Measurements from ENCODE around the gene SLC25A45.

The SLC25A45 gene, protein sequence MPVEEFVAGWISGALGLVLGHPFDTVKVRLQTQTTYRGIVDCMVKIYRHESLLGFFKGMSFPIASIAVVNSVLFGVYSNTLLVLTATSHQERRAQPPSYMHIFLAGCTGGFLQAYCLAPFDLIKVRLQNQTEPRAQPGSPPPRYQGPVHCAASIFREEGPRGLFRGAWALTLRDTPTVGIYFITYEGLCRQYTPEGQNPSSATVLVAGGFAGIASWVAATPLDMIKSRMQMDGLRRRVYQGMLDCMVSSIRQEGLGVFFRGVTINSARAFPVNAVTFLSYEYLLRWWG

DNA sequence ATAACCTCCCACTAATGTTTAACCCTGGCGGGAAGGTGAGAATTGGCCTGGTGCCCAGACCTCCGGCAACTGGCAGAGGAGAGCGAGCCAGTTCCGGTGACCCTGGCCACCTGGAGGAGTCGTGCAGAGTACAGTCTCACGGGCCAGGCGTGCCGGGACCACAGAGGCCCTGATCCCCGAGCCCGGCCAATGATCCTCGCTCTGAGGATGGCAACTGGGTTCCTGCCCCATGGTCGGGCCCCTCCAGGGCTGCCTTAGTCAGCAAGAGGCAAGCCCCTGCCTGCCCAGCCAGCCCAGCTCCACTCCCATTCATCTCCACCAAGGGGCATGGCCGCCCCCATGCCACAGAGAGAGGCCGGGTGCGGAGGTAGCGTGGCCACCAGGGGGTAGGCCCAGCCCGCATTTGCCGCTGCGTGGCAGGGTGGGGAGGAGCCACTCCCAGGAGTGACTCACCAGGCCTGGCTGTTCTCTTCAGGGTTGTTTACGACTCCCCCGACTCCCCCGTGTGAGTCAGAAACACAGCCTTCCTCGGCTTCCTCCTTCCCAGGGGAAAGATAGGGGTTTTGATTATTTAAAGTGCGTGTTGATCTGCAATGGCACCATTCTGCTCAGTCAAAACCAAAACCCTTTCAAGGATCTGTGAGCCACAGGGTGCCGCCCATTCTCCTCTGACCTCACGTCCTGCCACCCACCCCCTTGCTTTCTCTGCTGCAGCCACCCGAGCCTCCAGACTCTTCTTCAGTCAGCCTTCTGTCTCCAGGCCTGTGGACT, at the start of gene SLC25A45:
Gene SLC25A45 (minus strand): TSS at position 614 of the 771 bp plus-strand sequence. CDS start 695 bp downstream, outside the sequence.
- peak within 1 kb of the TSS; percentile 45 for H3K4me3 ChIP-seq (ENCODE audit: control insufficient read depth, low read depth, low read length)
- TF ChIP-seq, protein P1, sequence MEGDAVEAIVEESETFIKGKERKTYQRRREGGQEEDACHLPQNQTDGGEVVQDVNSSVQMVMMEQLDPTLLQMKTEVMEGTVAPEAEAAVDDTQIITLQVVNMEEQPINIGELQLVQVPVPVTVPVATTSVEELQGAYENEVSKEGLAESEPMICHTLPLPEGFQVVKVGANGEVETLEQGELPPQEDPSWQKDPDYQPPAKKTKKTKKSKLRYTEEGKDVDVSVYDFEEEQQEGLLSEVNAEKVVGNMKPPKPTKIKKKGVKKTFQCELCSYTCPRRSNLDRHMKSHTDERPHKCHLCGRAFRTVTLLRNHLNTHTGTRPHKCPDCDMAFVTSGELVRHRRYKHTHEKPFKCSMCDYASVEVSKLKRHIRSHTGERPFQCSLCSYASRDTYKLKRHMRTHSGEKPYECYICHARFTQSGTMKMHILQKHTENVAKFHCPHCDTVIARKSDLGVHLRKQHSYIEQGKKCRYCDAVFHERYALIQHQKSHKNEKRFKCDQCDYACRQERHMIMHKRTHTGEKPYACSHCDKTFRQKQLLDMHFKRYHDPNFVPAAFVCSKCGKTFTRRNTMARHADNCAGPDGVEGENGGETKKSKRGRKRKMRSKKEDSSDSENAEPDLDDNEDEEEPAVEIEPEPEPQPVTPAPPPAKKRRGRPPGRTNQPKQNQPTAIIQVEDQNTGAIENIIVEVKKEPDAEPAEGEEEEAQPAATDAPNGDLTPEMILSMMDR (IDR thresholded peaks at IDR 0.05; ENCODE audit: control insufficient read depth, insufficient read depth, low read depth, low read length, missing control alignments) = peak; percentile 85
- DNase-seq (ENCODE audit: low read depth) = peak; percentile 95

GRCh38 chr11:65431451-65432099, 49.1 kb upstream of the SLC25A45 start:
- no peak for DNase-seq (ENCODE audit: low read depth)
- TF ChIP-seq, protein P1 (IDR thresholded peaks at IDR 0.05; ENCODE audit: control insufficient read depth, insufficient read depth, low read depth, low read length, missing control alignments) = no peak
- no peak overlapping the region for H3K4me3 ChIP-seq (ENCODE audit: control insufficient read depth, low read depth, low read length)

DNA sequence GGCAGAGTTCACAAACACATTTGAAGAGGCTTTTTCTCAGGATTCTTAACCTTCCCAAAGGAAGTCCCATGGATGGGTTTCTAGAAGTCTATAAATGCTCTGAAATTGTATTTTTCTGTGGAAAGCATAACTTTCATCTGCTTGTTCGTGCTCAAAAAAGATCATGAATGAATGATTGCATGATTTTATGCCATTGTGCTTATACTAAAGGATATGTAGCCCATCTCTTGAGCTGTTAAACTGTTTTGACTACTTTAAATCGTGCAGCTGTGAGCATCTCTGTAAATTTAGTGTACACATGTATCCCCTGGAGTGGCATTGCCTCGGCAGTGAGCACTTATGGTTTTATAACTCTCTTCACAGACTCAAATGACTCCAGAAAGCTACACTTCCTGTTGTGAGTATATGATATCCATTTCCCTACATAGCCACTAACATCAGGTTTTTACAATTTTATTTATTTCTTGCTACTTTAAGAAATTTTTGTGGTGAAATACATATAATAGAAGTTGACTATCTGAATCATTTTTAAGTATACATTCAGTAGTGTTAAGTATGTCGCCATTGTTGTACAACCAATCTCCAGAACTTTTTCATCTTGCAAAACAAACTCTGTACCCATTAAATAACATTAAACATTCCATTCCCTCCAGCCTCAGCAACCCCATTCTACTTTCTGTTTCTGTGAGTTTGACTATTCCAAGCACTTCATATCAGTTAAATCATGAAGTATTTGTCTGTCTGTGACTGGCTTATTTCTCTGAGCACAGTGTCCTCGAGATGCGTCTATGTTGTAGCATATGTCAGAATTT, 48.2 kb upstream of the SLC25A45 start:
- TF ChIP-seq, protein P1 (IDR thresholded peaks at IDR 0.05; ENCODE audit: control insufficient read depth, insufficient read depth, low read depth, low read length, missing control alignments) = no peak
- DNase-seq (ENCODE audit: low read depth) = peak; percentile 46
- H3K4me3 ChIP-seq (ENCODE audit: control insufficient read depth, low read depth, low read length) = peak overlapping the region; percentile 28

GRCh38 chr11:65429724-65430405, 47.4 kb upstream of the SLC25A45 start:
- peak overlapping the region; percentile 28 for H3K4me3 ChIP-seq (ENCODE audit: control insufficient read depth, low read depth, low read length)
- DNase-seq (ENCODE audit: low read depth) = peak; percentile 81
- TF ChIP-seq, protein P1 (IDR thresholded peaks at IDR 0.05; ENCODE audit: control insufficient read depth, insufficient read depth, low read depth, low read length, missing control alignments) = no peak

DNA sequence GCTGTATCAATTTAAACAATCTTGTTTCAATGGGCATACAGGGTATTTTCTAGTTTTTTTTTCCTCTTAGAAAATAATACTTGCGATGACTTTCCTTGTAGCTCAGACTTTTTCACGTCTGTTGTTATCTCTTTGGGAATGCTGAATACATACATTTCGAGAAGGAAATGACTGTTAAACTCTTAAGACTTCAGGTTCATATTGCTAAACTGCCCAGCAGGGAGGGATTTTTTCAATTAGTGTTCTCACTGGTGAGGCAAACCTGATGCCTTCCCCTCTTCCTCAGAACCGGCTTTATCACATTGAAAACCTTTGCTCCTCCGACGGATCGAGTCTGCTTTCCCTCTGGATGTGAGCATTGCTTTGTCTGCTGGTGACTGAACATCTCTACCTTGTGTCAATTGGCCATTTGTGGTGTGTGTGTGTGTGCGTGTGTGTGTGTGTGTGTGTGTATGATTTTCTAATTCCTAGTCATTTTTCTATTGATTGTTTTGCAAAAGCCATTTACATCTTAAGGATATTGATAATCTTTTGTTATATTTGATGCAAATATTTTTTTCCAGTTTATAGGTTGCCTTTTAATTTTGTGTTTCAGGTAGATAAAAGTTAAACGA, 46.7 kb upstream of the SLC25A45 start:
- peak overlapping the region; percentile 70 for H3K4me3 ChIP-seq (ENCODE audit: control insufficient read depth, low read depth, low read length)
- TF ChIP-seq, protein P1 (IDR thresholded peaks at IDR 0.05; ENCODE audit: control insufficient read depth, insufficient read depth, low read depth, low read length, missing control alignments) = no peak
- DNase-seq (ENCODE audit: low read depth) = peak; percentile 71
